Activated CD4-positive, alpha-beta T cell treated with anti-CD3 and anti-CD28 coated beads, Interleukin-2, amount 10 ng/mL, durations not matched to agents 24 days and 14 days (primary cell): ENCODE measurements around the gene TECPR1. TPM values are rescaled to one million over a fixed set of nuclear protein-coding genes. Genes with fewer than 3 reads are reported as not detected.

Experiments
- DNase-seq: peaks from one replicate; pipeline ENCODE4 v3.0.0; 2022
- H3K27ac Mint-ChIP-seq: one replicate; pipeline ENCODE4 v1.8.0; 2022; ENCODE audit warnings: mild to moderate bottlenecking, mixed read lengths
- H3K27me3 Mint-ChIP-seq: one replicate; pipeline ENCODE4 v1.8.0; 2022; ENCODE audit warnings: mixed read lengths
- H3K36me3 Mint-ChIP-seq: one replicate; pipeline ENCODE4 v1.8.0; 2022; ENCODE audit warnings: low read depth, mild to moderate bottlenecking, mixed read lengths
- H3K4me1 Mint-ChIP-seq: one replicate; pipeline ENCODE4 v1.8.0; 2021; ENCODE audit warnings: mixed read lengths
- H3K4me3 Mint-ChIP-seq: one replicate; pipeline ENCODE4 v1.8.0; 2022; ENCODE audit warnings: mild to moderate bottlenecking, moderate library complexity, mixed read lengths
- H3K9me3 Mint-ChIP-seq: one replicate; pipeline ENCODE4 v1.8.0; 2021; ENCODE audit warnings: mixed read lengths
- intact Hi-C: fragments of 100-400 bp; cut with micrococcal nuclease; formaldehyde crosslinking; loops from one replicate; pipeline ENCODE4 v1.15.1; 2023
- total RNA-seq: library from RNA; stranded (reverse); gene quantifications from 2 replicates; pipeline ENCODE4 v1.2.3, GENCODE V29; 2022

Gene TECPR1
- total RNA-seq, 1 donor from 2014 or later, result 43.1 TPM

DNA sequence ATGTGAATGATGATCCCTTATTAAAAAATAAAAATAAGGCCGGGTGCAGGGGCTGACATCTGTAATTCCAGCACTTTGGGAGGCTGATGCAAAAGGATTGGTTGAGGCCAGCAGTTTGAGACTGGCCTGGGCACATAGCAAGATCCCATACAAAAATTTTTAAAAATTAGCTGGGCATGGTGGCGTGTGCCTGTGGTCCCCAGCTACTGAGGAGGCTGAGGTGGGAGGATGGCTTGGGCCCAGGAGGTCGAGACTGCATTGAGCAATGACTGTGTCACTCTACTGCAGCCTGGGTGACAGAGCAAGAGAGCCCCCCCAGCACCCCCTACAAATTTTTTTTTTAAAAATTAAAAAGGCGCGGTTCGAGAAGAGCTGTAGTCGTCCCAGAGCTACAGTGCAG, 28.3 kb upstream of the TECPR1 start:
- no peaks in the 10 kb centered on the region for H3K9me3 Mint-ChIP-seq
- no peak overlapping the region for H3K27ac Mint-ChIP-seq
- no peak for DNase-seq
- peaks cover 8% of the 10 kb centered on the region for H3K36me3 Mint-ChIP-seq
- H3K27me3 Mint-ChIP-seq, result no peaks in the 10 kb centered on the region
- peaks cover 19% of the 10 kb centered on the region for H3K4me1 Mint-ChIP-seq
- intact Hi-C loops, result loop anchor here (2.0 to 10.0 kb wide), 3 partner anchors 77 to 597 kb away; partner anchors contain the start of genes BAIAP2L1 and TRRAP
- H3K4me3 Mint-ChIP-seq, result peak overlapping the region; percentile 84

DNA sequence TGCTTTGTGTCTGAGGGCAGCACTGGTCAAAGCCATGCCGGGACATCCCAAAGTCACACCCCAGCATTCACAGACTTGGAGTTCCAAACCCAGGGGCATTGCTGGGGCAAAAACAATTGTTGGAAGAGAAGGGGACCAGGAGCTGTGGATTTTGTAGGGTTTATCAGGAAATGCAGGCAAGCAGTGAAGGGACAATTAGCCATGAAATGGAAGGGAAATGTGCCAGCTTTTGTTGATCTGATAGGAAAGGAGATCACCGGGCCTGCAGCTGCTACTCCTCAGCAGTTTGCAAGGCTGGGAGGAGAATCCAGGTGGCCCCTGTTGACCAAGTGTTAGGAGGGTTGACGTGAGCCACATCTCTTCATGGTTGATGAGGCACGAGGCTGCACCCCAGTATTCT, 26.9 kb upstream of the TECPR1 start:
- no peak overlapping the region for H3K27ac Mint-ChIP-seq
- H3K27me3 Mint-ChIP-seq, result no peaks in the 10 kb centered on the region
- no peak for DNase-seq
- intact Hi-C loops, result no loop called here
- H3K4me1 Mint-ChIP-seq, result peaks cover 13% of the 10 kb centered on the region
- no peak overlapping the region for H3K4me3 Mint-ChIP-seq
- H3K9me3 Mint-ChIP-seq, result no peaks in the 10 kb centered on the region
- peaks cover 6% of the 10 kb centered on the region for H3K36me3 Mint-ChIP-seq

DNA sequence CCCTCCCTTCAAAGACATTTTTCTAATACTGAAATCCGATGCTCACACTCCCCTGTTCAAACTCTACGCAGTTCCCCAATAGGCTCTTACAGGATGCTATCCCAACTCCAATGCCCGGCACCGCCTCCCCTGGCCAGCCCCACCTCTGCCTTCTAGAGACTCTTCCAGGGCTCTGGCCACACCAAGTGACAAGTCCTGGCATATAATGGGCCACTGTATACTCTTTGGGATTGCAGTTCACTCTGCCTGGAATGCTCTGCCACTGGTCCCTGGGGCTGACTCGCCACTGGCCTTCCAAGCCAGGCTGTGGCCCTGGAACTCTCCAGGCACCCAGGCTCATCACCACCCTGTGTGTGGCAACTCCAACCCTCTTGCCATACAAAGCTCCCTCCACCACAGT, 26.4 kb upstream of the TECPR1 start:
- intact Hi-C loops, result no loop called here
- peaks cover 6% of the 10 kb centered on the region for H3K36me3 Mint-ChIP-seq
- peaks cover 14% of the 10 kb centered on the region for H3K4me1 Mint-ChIP-seq

DNA sequence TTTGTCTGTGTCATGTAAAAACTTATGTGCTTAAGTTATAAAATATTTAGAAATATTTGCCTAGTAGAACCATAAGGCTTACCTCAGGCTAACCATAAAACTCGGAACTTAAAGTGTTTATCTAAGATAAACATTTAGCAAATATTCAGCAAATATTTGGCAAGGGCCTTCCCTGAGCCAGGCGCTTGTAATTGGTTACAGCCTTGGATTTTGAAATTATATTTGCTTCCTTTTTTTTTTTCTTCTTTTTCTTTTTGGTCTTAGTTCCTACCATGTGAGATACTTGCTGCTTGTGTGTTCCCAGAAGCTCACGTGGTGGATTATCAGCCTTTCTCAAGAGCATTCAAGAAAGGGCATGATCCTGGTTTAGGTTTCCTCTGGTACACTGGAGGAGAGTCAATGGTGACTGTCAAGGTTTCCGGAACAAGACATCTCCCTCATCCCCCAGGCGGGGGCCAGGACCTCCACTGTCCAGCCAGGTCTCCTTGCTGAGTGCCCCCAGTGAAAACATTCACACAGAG, 24.3 kb upstream of the TECPR1 start:
- H3K4me1 Mint-ChIP-seq, result peaks cover 2% of the 10 kb centered on the region
- intact Hi-C loops, result no loop called here
- H3K9me3 Mint-ChIP-seq, result no peaks in the 10 kb centered on the region
- H3K27me3 Mint-ChIP-seq, result no peaks in the 10 kb centered on the region
- H3K27ac Mint-ChIP-seq, result no peak overlapping the region
- DNase-seq, result no peak
- H3K4me3 Mint-ChIP-seq, result no peak overlapping the region
- H3K36me3 Mint-ChIP-seq, result no peaks in the 10 kb centered on the region

More for the DNA sequence above, 26.4 kb upstream of the TECPR1 start:
- no peaks in the 10 kb centered on the region for H3K27me3 Mint-ChIP-seq
- no peak overlapping the region for H3K27ac Mint-ChIP-seq
- H3K4me3 Mint-ChIP-seq, result no peak overlapping the region
- no peak for DNase-seq
- H3K9me3 Mint-ChIP-seq, result no peaks in the 10 kb centered on the region

DNA sequence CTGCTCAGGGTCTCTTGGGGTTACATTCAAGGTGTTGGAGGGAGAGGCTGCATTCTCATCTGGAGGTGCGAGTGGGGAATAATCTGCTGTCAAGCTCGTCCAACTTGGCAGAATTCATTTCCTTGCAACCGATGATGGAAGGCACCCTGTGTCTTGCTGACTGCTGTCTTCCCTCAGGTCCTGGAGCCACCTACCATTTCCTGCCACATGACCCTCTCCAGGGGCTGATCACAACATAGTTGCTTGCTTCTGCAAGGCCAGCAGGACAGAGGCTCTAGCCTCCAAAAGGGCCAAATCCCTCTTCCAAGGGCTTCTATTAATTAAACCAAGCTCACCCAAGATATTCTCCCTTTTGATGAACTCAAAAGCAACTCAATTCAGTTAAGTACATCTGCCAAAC, 15.3 kb upstream of the TECPR1 start:
- Mint-ChIP-seq H3K36me3 (peaks cover 14% of the 10 kb centered on the region), H3K4me1 (peaks cover 7% of the 10 kb centered on the region), H3K9me3 (no peaks in the 10 kb centered on the region), H3K27ac (no peak overlapping the region), H3K4me3 (no peak overlapping the region), H3K27me3 (no peaks in the 10 kb centered on the region)
- intact Hi-C loops, result no loop called here
- DNase-seq, result no peak

DNA sequence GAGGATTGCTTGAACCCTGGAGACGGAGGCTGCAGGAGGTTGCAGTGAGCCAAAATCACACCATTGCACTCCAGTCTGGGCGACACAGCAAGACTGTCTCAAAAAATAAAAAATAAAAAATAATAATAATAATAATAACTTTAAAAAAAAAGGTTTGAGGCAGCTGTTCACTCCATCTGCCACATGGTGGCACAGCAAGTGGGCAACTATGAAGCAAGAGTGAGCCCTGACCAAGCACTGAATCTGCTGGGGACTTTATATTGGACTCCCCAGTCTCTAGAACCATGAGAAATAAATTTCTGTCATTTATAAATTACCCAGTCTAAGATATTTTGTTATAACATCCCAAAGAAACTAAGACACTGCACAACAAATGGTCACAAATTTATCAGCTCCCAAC, 14.8 kb upstream of the TECPR1 start:
- H3K27ac Mint-ChIP-seq, result no peak overlapping the region
- peaks cover 7% of the 10 kb centered on the region for H3K4me1 Mint-ChIP-seq
- intact Hi-C loops, result no loop called here
- no peaks in the 10 kb centered on the region for H3K27me3 Mint-ChIP-seq
- no peaks in the 10 kb centered on the region for H3K9me3 Mint-ChIP-seq
- no peak overlapping the region for H3K4me3 Mint-ChIP-seq
- H3K36me3 Mint-ChIP-seq, result peaks cover 19% of the 10 kb centered on the region
- no peak for DNase-seq

DNA sequence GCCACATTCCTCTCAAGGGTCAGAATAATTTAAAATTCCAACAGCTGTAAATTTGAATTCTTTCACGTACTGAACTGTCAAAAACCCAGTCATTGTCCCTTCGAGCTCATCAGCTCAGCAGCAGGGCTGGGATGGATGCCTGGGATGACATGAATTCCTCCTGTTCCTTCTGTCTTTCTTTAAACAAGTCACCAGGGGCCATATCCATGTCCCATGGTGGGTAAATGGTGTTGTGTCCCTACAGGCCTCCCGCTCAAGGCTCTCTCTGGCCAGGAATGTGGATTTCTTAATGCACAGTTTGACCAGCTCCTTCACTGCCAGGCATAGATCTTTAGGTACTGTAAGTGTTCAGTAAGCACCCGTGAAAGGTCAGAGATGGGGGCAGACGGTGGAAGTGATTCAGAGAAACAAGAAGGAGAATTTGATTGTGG, 13.8 kb upstream of the TECPR1 start:
- H3K9me3 Mint-ChIP-seq, result no peaks in the 10 kb centered on the region
- intact Hi-C loops, result no loop called here
- no peak overlapping the region for H3K27ac Mint-ChIP-seq

DNA sequence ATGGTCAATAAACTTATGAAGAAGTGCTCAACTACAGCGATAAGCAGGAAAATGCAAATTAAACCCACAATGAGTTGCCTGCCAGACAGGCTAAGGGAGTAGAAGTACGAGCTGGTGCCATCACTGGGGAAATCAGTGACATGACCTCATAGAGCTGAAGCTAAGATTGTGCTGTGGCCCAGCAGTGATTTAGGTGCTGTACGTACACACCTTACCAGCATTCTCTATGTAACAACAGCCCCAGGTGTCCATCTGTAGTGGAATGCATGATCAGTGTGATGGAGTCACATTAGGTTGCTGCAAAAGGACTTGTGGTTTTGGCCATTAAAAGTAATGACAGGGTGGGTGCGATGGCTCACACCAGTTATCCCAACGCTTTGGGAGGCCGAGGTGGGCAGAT, 5.7 kb upstream of the TECPR1 start:
- Mint-ChIP-seq H3K4me1 (peaks cover 22% of the 10 kb centered on the region), H3K9me3 (no peaks in the 10 kb centered on the region), H3K4me3 (no peak overlapping the region), H3K27me3 (no peaks in the 10 kb centered on the region), H3K27ac (no peak overlapping the region), H3K36me3 (peaks cover 41% of the 10 kb centered on the region)
- intact Hi-C loops, result no loop called here
- no peak for DNase-seq

More for the DNA sequence above, 13.8 kb upstream of the TECPR1 start:
- DNase-seq, result no peak
- H3K4me1 Mint-ChIP-seq, result peaks cover 7% of the 10 kb centered on the region
- no peaks in the 10 kb centered on the region for H3K27me3 Mint-ChIP-seq
- H3K36me3 Mint-ChIP-seq, result peaks cover 29% of the 10 kb centered on the region
- no peak overlapping the region for H3K4me3 Mint-ChIP-seq

DNA sequence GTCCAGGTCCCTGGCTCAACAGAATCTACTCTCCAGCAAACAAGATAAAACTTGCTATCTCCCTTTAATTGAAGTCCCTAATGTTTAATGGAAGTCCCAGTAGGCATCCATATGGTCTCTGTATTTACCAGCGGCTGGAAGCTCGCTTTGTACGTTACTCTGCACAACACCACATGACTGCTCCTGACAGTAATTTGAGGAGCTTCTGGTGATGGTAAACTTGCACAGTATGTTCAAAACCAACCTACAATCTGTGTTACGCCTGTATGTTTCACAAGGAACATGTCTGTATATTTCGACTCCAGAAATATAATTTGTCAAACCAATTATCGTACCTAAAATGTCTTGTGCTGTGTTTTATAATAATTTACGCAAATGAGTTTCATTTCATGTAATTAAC, 4.4 kb upstream of the TECPR1 start:
- intact Hi-C loops, result no loop called here
- H3K36me3 Mint-ChIP-seq, result peaks cover 32% of the 10 kb centered on the region
- H3K27me3 Mint-ChIP-seq, result no peaks in the 10 kb centered on the region
- no peaks in the 10 kb centered on the region for H3K9me3 Mint-ChIP-seq
- H3K4me1 Mint-ChIP-seq, result peaks cover 25% of the 10 kb centered on the region
- peak overlapping the region; percentile 29 for H3K27ac Mint-ChIP-seq
- no peak overlapping the region for H3K4me3 Mint-ChIP-seq
- no peak for DNase-seq

DNA sequence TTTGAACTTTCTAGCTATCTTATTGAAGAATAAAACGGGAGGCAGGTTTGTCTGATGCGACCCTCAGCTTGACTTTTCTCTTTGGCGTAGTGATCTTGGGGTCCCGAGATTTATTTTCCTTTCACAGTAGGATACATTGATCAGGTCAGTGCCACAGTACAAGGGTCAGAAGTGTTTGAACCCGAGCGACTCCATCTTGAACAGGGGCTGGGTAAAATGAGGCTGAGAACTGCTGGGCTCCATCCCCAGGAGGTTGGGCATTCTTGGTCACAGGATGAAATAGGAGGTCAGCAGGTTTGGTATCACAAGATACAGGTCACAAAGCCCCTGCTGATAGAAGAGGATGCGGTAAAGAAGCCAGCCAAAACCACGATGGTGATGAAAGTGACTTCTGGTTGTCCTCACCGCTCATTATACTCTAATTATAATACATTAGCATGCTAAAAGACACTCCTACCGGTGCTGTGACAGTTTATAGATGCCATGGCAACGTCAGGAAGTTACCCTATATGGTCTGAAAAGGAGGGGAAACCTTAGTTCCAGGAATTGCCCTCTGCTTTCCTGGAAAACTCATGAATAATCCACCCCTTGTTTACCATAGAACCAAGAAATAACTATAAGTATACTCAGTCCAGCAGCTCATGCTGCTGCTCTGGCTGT, 3.0 kb upstream of the TECPR1 start:
- peak overlapping the region; percentile 42 for H3K4me3 Mint-ChIP-seq
- intact Hi-C loops, result loop anchor here (5.0 kb wide), 1 partner anchor 53 kb away; no protein-coding TSS in a partner anchor
- peak; percentile 84 for DNase-seq
- H3K36me3 Mint-ChIP-seq, result peaks cover 22% of the 10 kb centered on the region
- H3K27ac Mint-ChIP-seq, result peak overlapping the region; percentile 88
- H3K9me3 Mint-ChIP-seq, result no peaks in the 10 kb centered on the region
- peaks cover 36% of the 10 kb centered on the region for H3K4me1 Mint-ChIP-seq
- H3K27me3 Mint-ChIP-seq, result no peaks in the 10 kb centered on the region

DNA sequence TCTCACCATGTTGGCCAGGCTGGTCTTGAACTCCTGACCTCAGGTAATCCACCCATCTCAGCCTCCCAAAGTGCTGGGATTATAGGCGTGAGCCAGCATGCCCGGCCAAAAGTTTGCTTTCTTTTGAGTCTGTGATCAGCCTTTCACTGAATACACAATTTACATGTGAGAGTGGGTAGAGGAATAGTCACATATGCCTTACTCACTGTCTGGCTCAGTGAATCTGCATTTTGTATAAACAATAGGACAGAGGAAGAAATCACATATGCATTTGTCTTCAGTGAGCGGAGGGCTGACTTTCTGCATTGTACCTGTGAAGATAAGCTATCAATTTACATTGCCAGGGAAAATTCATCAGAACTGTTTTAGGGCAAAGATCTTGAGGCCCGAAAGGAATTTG, 2.5 kb upstream of the TECPR1 start:
- DNase-seq, result no peak
- Mint-ChIP-seq H3K27ac (peak overlapping the region; percentile 88), H3K27me3 (no peaks in the 10 kb centered on the region), H3K9me3 (no peaks in the 10 kb centered on the region), H3K4me3 (peak overlapping the region; percentile 42), H3K36me3 (peaks cover 27% of the 10 kb centered on the region), H3K4me1 (peaks cover 40% of the 10 kb centered on the region)
- intact Hi-C loops, result loop anchor here (5.0 kb wide), 1 partner anchor 52 kb away; no protein-coding TSS in a partner anchor

DNA sequence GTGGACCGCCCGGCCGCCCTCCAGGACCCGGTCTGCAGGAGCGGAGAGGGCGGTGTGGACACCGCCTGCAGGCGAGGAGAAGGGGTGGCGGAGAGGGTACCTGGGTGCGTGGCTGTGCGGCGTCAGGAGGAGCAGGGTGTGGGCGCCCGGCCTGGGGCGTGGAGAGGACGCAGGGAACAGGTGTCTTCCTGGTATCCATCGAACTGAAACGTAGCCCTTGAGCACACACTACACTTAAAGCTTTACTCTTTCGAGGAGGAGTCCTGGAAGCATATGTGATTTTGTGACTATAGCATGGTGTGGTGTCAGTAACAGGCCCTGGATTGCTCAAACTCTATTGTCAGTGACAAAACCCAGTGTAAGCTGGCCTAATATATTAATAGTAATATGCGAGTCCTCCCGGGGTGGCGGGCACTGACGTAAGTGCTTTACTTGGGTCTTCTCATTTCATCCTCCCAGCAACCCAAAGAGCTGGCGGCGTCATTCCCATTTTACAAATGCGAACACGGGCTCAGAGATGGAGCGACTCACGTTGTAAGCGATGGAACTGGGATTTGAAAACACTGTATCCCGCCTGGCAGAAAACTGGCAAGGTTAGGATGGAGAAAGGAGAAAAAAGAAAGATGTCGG, 508 bp upstream of the TECPR1 start:
- DNase-seq, result no peak
- no peaks in the 10 kb centered on the region for H3K9me3 Mint-ChIP-seq
- H3K27me3 Mint-ChIP-seq, result no peaks in the 10 kb centered on the region
- peaks cover 52% of the 10 kb centered on the region for H3K4me1 Mint-ChIP-seq
- intact Hi-C loops, result loop anchor here (2.0 to 5.0 kb wide), 2 partner anchors 50 to 146 kb away; partner anchors contain the start of gene LMTK2
- H3K36me3 Mint-ChIP-seq, result peaks cover 34% of the 10 kb centered on the region
- H3K27ac Mint-ChIP-seq, result peak overlapping the region; percentile 98
- peak overlapping the region; percentile 98 for H3K4me3 Mint-ChIP-seq

DNA sequence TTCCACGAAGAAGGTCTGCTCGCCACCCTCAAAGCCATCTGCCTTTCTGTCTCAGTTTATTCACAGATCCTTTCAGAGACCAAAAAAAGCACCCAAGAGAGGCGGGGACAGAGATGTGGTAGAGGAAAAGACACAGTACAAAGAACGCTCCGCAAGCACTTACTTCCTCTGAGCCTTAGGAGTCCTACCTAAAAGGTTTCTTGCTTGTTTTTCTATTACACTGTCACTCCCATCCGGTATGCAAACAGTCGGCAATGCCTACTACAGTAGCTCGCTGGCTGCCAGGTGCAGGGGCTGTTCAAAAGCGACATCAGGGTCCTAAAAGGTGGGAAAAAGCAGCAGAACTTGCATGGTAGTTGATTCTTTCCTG, 816 bp downstream of the TECPR1 start:
- Mint-ChIP-seq H3K4me3 (peak overlapping the region; percentile 98), H3K9me3 (no peaks in the 10 kb centered on the region), H3K36me3 (peaks cover 28% of the 10 kb centered on the region), H3K27me3 (no peaks in the 10 kb centered on the region), H3K4me1 (peaks cover 48% of the 10 kb centered on the region), H3K27ac (peak overlapping the region; percentile 98)
- intact Hi-C loops, result loop anchor here (1.0 to 5.0 kb wide), 3 partner anchors 30 to 378 kb away; partner anchors contain the start of genes ASNS and BRI3
- peak; percentile 88 for DNase-seq

DNA sequence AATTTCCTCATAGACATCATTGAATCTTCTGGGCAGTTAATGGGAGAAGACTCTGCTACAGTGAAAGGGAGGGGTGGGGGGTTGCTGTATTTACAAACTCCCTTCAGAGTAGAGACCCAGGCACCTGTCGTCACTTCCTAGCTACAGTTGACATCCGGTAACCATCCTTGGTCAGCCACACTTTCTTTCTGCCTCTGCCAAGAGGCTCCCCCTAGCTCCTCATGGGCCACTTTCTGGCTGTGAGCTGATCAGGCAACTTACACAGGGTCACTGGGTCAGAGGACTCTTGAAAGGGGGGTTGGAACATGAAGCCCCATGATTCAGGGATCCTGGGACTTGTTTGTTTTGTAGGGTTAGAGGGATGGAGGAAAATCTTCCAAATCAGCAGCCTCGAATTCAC, 1.2 kb downstream of the TECPR1 start:
- H3K4me1 Mint-ChIP-seq, result peaks cover 46% of the 10 kb centered on the region
- peak overlapping the region; percentile 98 for H3K4me3 Mint-ChIP-seq
- DNase-seq, result peak; percentile 88
- no peaks in the 10 kb centered on the region for H3K27me3 Mint-ChIP-seq
- H3K27ac Mint-ChIP-seq, result peak overlapping the region; percentile 98
- peaks cover 28% of the 10 kb centered on the region for H3K36me3 Mint-ChIP-seq
- intact Hi-C loops, result loop anchor here (1.0 to 5.0 kb wide), 3 partner anchors 31 to 378 kb away; partner anchors contain the start of genes ASNS and BRI3
- no peaks in the 10 kb centered on the region for H3K9me3 Mint-ChIP-seq
